HG03442 (cell line): Measurements from ENCODE around the gene ALOX5.

ENCODE experiments used
- ATAC-seq: cut with Tn5 transposase; IDR thresholded peaks from one replicate; pipeline ENCODE4 v1.9.1; 2021; ENCODE audit warnings: mild to moderate bottlenecking, moderate library complexity; ENCODE audit not compliant: unreplicated experiment

Gene ALOX5

GRCh38 chr10:45422866-45423659 lies 49.0 kb downstream of the ALOX5 start:
- no peak for ATAC-seq

- no peak for ATAC-seq
Observed at GRCh38 chr10:45423976-45424499, 50.0 kb downstream of the ALOX5 start.

GRCh38 chr10:45424668-45425404 lies 50.8 kb downstream of the ALOX5 start:
- ATAC-seq, result no peak

GRCh38 chr10:45425621-45426563 lies 51.9 kb downstream of the ALOX5 start:
- no peak for ATAC-seq

GRCh38 chr10:45427262-45427969 lies 53.4 kb downstream of the ALOX5 start:
- ATAC-seq, result no peak

GRCh38 chr10:45427970-45428366 lies 54.0 kb downstream of the ALOX5 start:
- ATAC-seq, result no peak

GRCh38 chr10:45428611-45429510 lies 54.8 kb downstream of the ALOX5 start:
- no peak for ATAC-seq

- no peak for ATAC-seq
Observed at GRCh38 chr10:45429790-45430189, 55.8 kb downstream of the ALOX5 start.

- no peak for ATAC-seq
Observed at GRCh38 chr10:45432113-45432512, 58.1 kb downstream of the ALOX5 start.

- no peak for ATAC-seq
Observed at GRCh38 chr10:45432700-45433472, 58.9 kb downstream of the ALOX5 start.

GRCh38 chr10:45433716-45434469 lies 59.9 kb downstream of the ALOX5 start:
- peak; percentile 92 for ATAC-seq

GRCh38 chr10:45437587-45438465 lies 63.8 kb downstream of the ALOX5 start:
- no peak for ATAC-seq

GRCh38 chr10:45438466-45439090 lies 64.6 kb downstream of the ALOX5 start:
- no peak for ATAC-seq

GRCh38 chr10:45439365-45439764 lies 65.3 kb downstream of the ALOX5 start:
- ATAC-seq, result no peak

GRCh38 chr10:45439873-45440272 lies 65.9 kb downstream of the ALOX5 start:
- ATAC-seq, result no peak

GRCh38 chr10:45440511-45441062 lies 66.6 kb downstream of the ALOX5 start:
- ATAC-seq, result no peak
